Activated CD8-positive, alpha-beta T cell treated with anti-CD3 and anti-CD28 coated beads for 36 hours (primary cell): ENCODE measurements around the gene ASCL4. TPM values are rescaled to one million over a fixed set of nuclear protein-coding genes. Genes with fewer than 3 reads are reported as not detected.

ENCODE experiments used
- ATAC-seq: fragments of 200-7000 bp; cut with Tn5 transposase; one replicate; pipeline ENCODE4 v1.10.0; 2021; ENCODE audit warnings: mild to moderate bottlenecking, moderate library complexity
- CTCF ChIA-PET: fragments of 350-600 bp; sonication (Branson Sonifier 250); formaldehyde crosslinking; loops from one replicate; lab custom pipeline; 2021; ENCODE audit warnings: antibody characterized with exemption; lab: Charles Lee
- POLR2A ChIA-PET: fragments of 350-600 bp; sonication (Branson Sonifier 250); formaldehyde crosslinking; loops from one replicate; lab custom pipeline; 2021; ENCODE audit warnings: antibody characterized with exemption; lab: Charles Lee
- DNase-seq: peaks from one replicate; pipeline ENCODE4 v3.0.0-alpha.2; 2020
- H3K27ac Mint-ChIP-seq: one replicate; pipeline ENCODE4 v1.8.0; 2021; ENCODE audit warnings: mild to moderate bottlenecking, mixed read lengths
- H3K27me3 Mint-ChIP-seq: one replicate; pipeline ENCODE4 v1.8.0; 2021; ENCODE audit warnings: mixed read lengths
- H3K36me3 Mint-ChIP-seq: one replicate; pipeline ENCODE4 v1.8.0; 2021; ENCODE audit warnings: low read depth, mixed read lengths
- H3K4me1 Mint-ChIP-seq: one replicate; pipeline ENCODE4 v1.8.0; 2021; ENCODE audit warnings: low read depth, mixed read lengths
- H3K4me3 Mint-ChIP-seq: one replicate; pipeline ENCODE4 v1.8.0; 2021; ENCODE audit warnings: mild to moderate bottlenecking, moderate library complexity, mixed read lengths
- H3K9me3 Mint-ChIP-seq: one replicate; pipeline ENCODE4 v1.8.0; 2021; ENCODE audit warnings: mixed read lengths
- intact Hi-C: fragments of 100-400 bp; cut with micrococcal nuclease; formaldehyde crosslinking; loops from one replicate; pipeline ENCODE4 v1.10.0; 2022
- total RNA-seq, 2 experiments: library from RNA; stranded (reverse); gene quantifications; one replicate each; pipeline ENCODE4 v1.2.3, GENCODE V29; 2021
- TF ChIP-seq, protein P1 (sequence below): fragments of 200-600 bp; IDR thresholded peaks from one replicate; pipeline ENCODE4 v1.8.0; 2022; ENCODE audit warnings: antibody characterized with exemption, mild to moderate bottlenecking

ASCL4 gene
- total RNA-seq, 2 experiments from 2014 or later: not detected

DNA sequence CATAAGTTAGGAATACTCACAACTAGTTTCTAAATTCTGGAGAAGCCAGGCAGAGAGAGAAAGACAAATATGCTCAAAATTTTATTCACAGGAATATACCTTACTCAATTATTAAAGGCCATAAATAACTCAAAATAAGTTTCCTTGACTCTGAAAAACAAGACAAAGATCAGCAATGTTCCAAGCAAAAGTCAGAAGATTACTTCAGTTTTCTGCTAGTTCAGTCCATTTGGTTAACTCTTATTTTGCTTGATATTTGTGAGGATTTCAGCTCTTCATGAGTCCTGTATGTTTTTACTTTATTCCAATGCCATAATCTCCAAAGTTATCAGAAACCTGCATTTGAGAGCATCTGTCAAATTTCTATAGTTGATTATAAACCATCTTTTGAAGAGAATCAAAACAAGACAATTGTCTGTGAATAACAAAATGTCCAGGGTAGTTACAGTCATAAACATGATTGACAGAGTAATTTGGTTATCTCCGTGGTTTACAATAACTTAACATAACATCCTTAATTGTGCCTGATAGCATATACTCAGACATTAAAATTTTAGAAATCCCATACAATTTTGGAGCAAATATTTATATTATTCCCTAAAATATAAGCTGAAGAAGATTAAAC is 17.1 kb downstream of the ASCL4 start:
- CTCF ChIA-PET: no interaction called here

DNA sequence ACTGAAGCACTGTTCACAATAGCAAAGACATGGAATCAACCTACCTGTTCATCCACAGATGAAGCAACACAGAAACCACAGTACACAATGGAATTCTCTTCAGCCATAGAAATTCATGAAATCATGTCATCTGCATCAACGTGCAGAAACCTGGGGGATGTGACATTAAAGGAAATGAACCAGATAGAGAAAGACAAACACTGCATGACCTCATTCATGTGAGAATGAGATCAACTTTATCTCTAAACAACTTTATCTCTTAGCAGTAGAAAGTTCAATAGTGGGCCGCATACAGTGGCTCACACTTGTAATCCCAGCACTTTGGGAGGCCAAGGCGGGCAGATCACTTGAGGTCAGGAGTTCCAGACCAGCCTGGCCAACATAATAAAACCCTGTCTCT is 19.9 kb downstream of the ASCL4 start:
- Mint-ChIP-seq H3K4me3 (no peak overlapping the region), H3K9me3 (peaks cover 6% of the 10 kb centered on the region), H3K36me3 (no peaks in the 10 kb centered on the region), H3K27me3 (peaks cover 19% of the 10 kb centered on the region), H3K4me1 (no peaks in the 10 kb centered on the region), H3K27ac (no peak overlapping the region)
- ATAC-seq (no peak), DNase-seq (no peak)
- CTCF ChIA-PET: no interaction called here
- TF ChIP-seq, protein P1, sequence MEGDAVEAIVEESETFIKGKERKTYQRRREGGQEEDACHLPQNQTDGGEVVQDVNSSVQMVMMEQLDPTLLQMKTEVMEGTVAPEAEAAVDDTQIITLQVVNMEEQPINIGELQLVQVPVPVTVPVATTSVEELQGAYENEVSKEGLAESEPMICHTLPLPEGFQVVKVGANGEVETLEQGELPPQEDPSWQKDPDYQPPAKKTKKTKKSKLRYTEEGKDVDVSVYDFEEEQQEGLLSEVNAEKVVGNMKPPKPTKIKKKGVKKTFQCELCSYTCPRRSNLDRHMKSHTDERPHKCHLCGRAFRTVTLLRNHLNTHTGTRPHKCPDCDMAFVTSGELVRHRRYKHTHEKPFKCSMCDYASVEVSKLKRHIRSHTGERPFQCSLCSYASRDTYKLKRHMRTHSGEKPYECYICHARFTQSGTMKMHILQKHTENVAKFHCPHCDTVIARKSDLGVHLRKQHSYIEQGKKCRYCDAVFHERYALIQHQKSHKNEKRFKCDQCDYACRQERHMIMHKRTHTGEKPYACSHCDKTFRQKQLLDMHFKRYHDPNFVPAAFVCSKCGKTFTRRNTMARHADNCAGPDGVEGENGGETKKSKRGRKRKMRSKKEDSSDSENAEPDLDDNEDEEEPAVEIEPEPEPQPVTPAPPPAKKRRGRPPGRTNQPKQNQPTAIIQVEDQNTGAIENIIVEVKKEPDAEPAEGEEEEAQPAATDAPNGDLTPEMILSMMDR: no peak
- POLR2A ChIA-PET: no interaction called here
- intact Hi-C loops: no loop called here

More for the DNA sequence above, 17.1 kb downstream of the ASCL4 start:
- no peaks in the 10 kb centered on the region for H3K4me1 Mint-ChIP-seq
- DNase-seq (no peak), ATAC-seq (no peak)
- peaks cover 17% of the 10 kb centered on the region for H3K27me3 Mint-ChIP-seq
- no peak overlapping the region for H3K4me3 Mint-ChIP-seq
- intact Hi-C loops: no loop called here
- POLR2A ChIA-PET: no interaction called here
- no peaks in the 10 kb centered on the region for H3K36me3 Mint-ChIP-seq
- peaks cover 6% of the 10 kb centered on the region for H3K9me3 Mint-ChIP-seq
- TF ChIP-seq, protein P1: no peak
- H3K27ac Mint-ChIP-seq: no peak overlapping the region

DNA sequence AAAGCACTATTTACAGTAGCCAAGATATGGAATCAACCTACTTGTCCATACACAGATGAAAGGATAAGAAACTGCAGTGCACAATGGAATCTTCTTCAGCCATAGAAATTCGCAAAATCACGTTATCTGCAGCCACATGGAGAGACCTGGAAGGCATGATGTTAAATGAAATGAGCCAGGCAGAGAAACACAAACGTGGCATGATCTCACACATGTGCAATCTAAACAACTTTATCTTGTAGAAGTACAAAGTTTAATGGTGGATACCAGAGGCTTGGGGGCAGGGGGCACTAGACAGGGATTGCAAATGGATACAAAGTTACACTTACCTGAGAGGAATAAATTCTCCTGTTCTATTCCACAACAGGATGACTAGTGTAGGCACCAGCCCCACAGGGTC is 24.1 kb downstream of the ASCL4 start:
- no peak overlapping the region for H3K27ac Mint-ChIP-seq

DNA sequence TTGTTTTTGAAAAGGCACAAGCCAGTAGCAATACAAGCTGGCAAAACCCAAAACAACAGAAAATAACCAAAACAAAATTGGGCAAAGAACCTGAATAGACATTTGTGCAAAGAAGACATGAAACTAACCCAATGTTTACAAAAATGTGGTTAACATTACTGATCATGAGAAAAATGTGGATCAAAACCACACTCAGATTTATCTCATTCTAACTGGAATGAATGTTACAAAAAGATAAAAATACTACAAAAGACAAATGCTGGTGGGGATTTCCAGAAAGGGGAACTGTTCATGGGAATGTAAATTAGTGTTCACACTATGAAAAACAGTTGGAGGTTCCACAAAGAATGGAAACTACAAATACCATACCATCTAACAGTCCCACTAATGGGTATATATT is 26.6 kb downstream of the ASCL4 start:
- Mint-ChIP-seq H3K4me1 (no peaks in the 10 kb centered on the region), H3K27me3 (peaks cover 9% of the 10 kb centered on the region), H3K9me3 (no peaks in the 10 kb centered on the region), H3K36me3 (no peaks in the 10 kb centered on the region), H3K4me3 (no peak overlapping the region), H3K27ac (no peak overlapping the region)
- DNase-seq: no peak
- ATAC-seq: no peak
- POLR2A ChIA-PET: no interaction called here
- intact Hi-C loops: no loop called here
- CTCF ChIA-PET: no interaction called here
- TF ChIP-seq, protein P1: no peak

More for the DNA sequence above, 24.1 kb downstream of the ASCL4 start:
- Mint-ChIP-seq H3K27me3 (peaks cover 22% of the 10 kb centered on the region), H3K4me3 (no peak overlapping the region), H3K9me3 (no peaks in the 10 kb centered on the region), H3K36me3 (no peaks in the 10 kb centered on the region), H3K4me1 (no peaks in the 10 kb centered on the region)
- ATAC-seq (no peak), DNase-seq (no peak)
- intact Hi-C loops: no loop called here
- ChIA-PET CTCF (no interaction called here), POLR2A (no interaction called here)
- TF ChIP-seq, protein P1: no peak

DNA sequence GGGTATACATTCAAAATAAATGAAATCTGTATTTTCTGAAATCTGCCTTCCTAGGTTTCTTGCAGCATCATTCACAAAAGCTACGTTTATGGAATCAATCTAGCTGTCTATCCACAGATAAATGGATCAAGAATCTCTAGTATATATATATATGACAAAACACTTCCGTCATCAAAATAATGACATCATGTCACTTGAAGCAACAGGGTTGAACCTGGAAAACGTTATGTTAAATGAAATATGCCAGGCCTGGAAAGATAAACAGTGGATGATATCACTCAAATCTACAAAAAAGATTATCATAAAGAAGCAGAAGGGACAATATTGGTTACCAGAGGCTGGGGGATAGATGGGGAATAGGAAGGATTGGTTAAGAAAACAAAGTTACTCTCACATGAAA is 28.6 kb downstream of the ASCL4 start:
- ChIA-PET POLR2A (no interaction called here), CTCF (no interaction called here)
- TF ChIP-seq, protein P1: no peak
- Mint-ChIP-seq H3K4me1 (no peaks in the 10 kb centered on the region), H3K27ac (no peak overlapping the region), H3K27me3 (peaks cover 5% of the 10 kb centered on the region), H3K4me3 (no peak overlapping the region), H3K36me3 (no peaks in the 10 kb centered on the region), H3K9me3 (no peaks in the 10 kb centered on the region)
- intact Hi-C loops: no loop called here
- ATAC-seq: no peak
- no peak for DNase-seq
